Measurements from ENCODE around the gene TTK. TPM values are rescaled to one million over a fixed set of nuclear protein-coding genes. Genes with fewer than 3 reads are reported as not detected.
"Not testable (repeated sequence)": the region's sequence is repeated elsewhere in the genome, so short reads cannot be mapped to it uniquely, and the experiment has no call there.

The TTK gene
- total RNA-seq, 1 experiment from 2014 or later = 43.2 TPM

DNA sequence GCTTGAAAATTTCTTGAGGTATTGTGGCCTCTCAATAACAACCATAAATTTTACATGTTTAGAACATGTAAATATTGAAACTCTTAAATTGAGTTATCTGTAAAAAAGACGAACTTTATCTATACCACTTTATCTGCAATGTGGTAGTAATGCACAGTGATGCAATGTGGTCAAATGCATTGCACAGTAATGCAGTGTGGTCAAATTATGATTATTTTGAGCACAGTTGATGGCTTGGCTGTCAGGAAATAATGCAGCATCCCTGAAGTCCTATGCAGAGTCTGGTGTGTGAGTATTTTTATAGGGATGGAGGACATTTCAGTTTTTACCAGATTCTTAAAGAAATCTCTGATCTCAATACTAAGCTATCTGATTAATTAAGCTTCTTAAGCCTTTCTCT lies 5.1 kb downstream of the TTK start:
- DNase-seq = no peak
- H3K36me3 ChIP-seq = peaks cover 78% of the 10 kb centered on the region
- no peaks in the 10 kb centered on the region for H3K27me3 ChIP-seq
- no peak overlapping the region for H3K4me3 ChIP-seq
- no peaks in the 10 kb centered on the region for H3K9me3 ChIP-seq

DNA sequence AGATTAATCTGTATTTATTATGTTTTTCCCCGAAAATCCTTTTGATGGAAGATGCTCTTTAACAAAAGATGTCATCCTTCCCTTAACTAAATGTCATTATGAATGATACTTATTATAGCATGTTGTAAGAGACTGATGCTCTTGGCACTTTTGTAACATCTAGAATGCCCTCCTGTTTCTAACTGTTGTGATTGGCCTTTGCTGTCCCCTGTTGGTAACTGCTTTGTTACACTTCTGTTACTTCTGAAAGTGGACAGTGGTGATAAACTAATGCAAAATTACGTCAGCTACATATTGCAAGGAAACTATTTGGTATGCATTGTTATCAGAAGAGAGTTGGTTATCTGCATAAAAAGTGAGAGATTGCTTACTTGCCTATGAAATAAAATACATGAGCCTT lies 5.8 kb downstream of the TTK start:
- no peak overlapping the region for H3K4me3 ChIP-seq
- DNase-seq = no peak
- H3K9me3 ChIP-seq = no peaks in the 10 kb centered on the region
- H3K27me3 ChIP-seq = no peaks in the 10 kb centered on the region
- peaks cover 85% of the 10 kb centered on the region for H3K36me3 ChIP-seq

DNA sequence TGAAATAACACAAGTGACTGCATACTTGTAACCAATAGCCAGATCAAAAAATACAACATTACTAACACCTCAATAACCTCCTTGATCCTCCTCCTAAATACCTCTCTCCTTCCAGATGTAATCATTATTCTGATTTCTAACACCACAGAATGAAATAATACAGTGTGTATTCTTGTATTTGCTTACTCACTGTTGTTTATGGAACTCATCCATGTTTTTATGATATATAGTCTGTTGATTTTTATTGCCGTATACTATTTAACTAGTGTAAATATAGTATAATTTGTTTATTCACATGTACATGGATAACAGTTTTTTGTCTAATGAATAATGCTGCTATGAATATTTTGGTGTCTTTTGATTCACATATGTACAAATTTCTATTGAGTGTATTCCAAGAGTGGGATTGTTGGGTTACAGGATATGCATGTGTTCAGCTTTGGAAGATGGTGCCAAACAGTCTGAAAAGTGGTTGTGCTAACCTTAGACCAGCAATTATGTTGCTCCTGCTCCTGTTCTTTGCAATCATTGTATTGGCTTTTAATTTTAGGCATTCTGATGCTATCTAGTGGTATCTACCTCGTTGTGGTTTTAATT lies 11.5 kb downstream of the TTK start:
- Histone ChIP-seq H3K27me3 (no peaks in the 10 kb centered on the region), H3K9me3 (no peaks in the 10 kb centered on the region), H3K4me3 (no peak overlapping the region), H3K36me3 (peaks cover 55% of the 10 kb centered on the region)
- DNase-seq = no peak

DNA sequence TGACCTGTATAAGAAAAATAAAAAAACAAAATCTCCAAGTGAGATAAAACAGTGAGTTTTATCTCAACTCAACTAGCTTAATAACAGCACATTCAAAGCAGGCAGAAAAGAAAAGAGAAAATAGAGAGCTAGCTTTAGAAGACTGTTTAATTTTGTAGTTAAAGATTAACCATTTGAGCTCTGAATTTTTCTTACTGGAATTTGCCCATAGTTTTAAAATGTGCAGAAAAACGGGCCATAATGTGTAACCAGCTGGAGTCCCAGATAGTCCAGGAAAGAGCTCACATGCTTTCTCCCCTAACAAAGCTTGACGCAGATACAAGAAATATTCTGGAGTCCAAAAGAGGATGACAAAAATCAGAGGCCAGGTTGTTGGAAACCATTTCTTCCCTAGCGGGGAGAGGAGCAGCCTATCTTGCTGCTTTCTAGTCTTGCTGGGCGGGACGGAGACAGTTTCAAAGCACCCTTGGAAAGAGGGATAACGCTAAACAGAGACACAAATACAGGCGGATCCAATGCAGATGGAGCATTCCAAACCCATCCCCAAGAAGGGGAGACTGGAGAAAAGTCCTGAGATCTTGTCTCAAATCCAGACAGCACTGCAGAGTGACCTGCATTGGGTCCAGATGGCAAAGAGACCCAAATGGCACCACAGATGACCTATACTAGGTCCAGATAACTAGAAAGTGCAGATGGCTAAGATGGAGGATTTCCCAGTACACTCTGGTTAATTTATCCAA lies 16.1 kb downstream of the TTK start:
- Histone ChIP-seq H3K36me3 (peaks cover 40% of the 10 kb centered on the region), H3K27me3 (no peaks in the 10 kb centered on the region), H3K9me3 (no peaks in the 10 kb centered on the region), H3K4me3 (no peak overlapping the region)
- DNase-seq = no peak

DNA sequence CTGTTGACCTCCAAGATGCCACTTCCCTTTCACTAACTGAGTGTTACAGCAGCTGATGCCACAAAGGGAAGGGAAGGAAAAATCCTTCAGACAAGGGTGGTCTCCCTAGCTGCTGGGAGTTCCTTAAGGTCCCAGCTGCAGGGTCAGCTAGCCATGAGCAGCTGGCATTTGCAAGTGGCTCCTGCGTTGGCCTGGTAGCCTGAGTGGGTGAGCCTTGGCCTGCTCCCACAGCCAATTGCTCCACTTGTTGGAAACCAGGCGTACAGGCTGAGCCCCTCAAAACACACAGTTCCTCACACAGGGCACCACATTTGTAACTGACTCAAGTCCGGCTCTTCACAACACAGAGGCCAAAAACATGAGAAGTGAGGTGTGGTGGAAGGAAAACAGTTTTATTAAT lies 16.7 kb downstream of the TTK start:
- Histone ChIP-seq H3K36me3 (peaks cover 44% of the 10 kb centered on the region), H3K4me3 (no peak overlapping the region), H3K27me3 (no peaks in the 10 kb centered on the region), H3K9me3 (no peaks in the 10 kb centered on the region)
- DNase-seq = no peak

DNA sequence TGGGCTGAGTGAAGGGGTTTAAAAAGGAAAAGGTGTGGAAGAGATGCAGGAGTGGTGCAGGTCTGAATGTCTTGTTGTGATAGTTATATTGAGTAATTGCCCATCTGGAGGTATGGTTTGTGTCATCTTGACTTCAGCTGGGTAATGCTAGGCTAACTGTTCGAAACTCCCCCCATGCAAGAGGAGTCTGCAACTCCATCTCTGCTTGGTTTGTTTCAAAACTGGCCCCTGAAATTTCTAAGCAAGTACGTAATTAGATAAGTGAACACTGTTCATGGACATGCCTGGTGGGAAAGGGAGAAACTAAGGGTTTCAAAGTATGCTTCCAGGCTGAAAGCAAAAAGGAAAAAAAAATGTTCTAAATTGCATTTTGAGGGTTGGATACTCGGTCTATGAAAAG lies 17.1 kb downstream of the TTK start:
- Histone ChIP-seq H3K36me3 (peaks cover 45% of the 10 kb centered on the region), H3K9me3 (no peaks in the 10 kb centered on the region), H3K27me3 (no peaks in the 10 kb centered on the region), H3K4me3 (no peak overlapping the region)
- no peak for DNase-seq

DNA sequence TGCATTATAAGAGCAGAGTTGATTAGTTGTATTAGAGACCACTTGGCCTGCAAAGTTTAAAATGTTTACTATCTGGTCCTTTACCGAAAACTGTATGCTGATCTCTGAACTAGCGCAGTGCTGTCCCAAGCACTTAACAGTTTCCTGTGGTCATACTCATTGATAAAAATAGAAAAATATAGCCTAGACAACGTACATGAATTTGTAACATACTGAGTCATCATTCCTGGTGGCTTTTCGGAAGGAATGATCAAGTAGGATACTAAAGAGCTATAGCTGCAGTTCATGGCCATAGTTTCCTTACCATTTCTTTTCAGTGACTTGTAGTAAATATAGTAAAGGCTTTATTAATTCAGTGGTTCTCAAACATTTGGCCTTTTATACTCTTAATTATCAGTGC lies 18.4 kb downstream of the TTK start:
- Histone ChIP-seq H3K36me3 (peaks cover 47% of the 10 kb centered on the region), H3K9me3 (no peaks in the 10 kb centered on the region), H3K4me3 (no peak overlapping the region), H3K27me3 (no peaks in the 10 kb centered on the region)
- DNase-seq = no peak

DNA sequence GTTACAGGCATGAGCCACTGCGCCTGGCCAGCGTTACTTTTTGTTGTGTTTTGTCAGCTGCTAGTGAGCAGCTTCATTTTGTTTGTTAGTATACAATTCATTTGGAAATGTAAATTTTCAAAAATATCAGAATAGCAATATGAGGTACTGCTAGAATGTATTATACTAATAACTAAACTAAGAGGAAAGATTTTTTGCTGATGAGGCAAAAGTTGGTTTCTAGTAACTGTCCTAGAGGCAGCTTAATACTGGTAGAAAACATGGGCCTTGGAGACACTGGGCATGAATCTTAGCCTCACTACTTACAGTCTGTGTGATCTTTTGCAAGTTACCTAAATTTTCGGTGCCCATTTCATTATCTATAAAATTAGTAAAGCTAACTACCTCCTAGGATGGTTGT lies 24.1 kb downstream of the TTK start:
- Histone ChIP-seq H3K27me3 (no peaks in the 10 kb centered on the region), H3K9me3 (no peaks in the 10 kb centered on the region), H3K36me3 (peaks cover 79% of the 10 kb centered on the region), H3K4me3 (no peak overlapping the region)
- no peak for DNase-seq

DNA sequence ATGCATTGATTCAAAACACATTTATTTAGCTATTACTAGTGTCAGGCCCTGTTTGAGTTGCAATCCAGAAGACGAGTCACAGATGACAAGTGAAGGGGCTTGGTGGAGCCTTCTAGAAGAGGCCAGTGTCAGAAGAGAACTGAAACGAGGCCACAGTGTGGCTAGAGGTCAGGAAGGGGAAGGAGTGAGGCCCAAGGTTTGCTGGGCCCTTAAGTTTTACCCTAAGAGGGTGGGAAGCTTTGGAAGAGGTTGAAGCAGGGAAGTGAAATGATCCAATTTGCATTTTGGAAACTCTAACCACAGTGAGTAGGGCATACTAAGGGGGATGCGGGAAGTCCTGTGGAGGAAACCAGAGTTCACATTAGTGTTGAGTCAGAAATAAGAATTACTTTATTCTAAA lies 25.0 kb downstream of the TTK start:
- no peak for DNase-seq
- H3K36me3 ChIP-seq = peaks cover 79% of the 10 kb centered on the region
- no peak overlapping the region for H3K4me3 ChIP-seq
- H3K27me3 ChIP-seq = no peaks in the 10 kb centered on the region
- H3K9me3 ChIP-seq = no peaks in the 10 kb centered on the region

DNA sequence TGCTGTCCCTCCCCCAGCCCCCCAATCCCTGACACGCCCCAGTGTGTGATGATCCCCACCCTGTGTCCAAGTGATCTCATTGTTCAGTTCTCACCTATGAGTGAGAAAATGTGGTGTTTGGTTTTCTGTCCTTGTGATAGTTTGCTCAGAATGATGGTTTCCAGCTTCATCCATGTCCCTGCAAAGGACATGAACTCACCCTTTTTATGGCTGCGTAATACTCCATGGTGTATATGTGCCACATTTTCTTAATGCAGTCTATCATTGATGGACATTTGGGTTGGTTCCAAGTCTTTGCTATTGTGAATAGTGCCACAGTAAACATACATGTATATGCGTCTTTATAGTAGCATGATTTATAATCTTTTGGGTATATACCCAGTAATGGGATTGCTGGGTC lies 43.8 kb downstream of the TTK start:
- not testable (repeated sequence) for H3K9me3 ChIP-seq, H3K4me3 ChIP-seq, DNase-seq, H3K27me3 ChIP-seq
- H3K36me3 ChIP-seq = peaks cover 24% of the 10 kb centered on the region

DNA sequence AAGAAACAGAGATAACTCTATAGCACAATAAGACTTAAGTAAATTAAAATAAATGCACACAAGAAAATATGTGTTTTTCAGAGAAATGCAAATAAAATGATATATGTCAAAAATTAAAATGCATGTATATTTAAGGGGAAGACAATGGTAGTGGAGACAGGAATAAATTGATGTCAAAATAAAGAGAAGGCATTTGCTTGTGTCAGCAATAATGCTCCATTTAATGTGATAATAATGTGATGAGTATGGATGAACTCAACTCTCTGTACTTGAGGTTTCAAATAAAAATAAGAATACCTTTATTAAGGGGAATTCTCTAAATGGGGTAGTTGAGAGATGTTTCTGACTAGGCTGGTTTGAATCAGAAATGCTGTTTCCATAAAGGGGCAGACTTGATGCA lies 56.3 kb downstream of the TTK start:
- Histone ChIP-seq H3K9me3 (no peaks in the 10 kb centered on the region), H3K36me3 (no peaks in the 10 kb centered on the region; the same call in 1 of the 2 replicates), H3K27me3 (no peaks in the 10 kb centered on the region), H3K4me3 (no peak overlapping the region)
- no peak for DNase-seq

DNA sequence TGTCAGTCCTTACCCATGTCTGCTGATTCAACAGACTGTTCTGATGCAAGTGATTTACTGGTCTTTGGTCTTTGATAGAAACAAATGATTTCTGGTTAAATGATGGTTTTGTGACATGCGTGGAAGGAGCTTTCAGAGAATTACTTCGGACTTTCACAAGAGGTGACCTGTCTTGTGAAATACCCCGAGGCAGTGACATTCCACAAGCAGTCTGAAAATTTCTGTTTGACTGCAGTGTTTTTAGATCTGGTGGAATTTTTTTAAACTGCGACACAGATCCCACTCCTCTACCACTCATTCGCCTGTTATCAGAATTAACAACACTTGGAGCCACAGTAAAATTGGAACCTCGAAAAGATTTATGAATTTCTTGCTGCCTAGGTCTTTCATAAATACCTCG lies 63.7 kb downstream of the TTK start:
- not testable (repeated sequence) for H3K4me3 ChIP-seq, H3K36me3 ChIP-seq, DNase-seq, H3K27me3 ChIP-seq, H3K9me3 ChIP-seq

DNA sequence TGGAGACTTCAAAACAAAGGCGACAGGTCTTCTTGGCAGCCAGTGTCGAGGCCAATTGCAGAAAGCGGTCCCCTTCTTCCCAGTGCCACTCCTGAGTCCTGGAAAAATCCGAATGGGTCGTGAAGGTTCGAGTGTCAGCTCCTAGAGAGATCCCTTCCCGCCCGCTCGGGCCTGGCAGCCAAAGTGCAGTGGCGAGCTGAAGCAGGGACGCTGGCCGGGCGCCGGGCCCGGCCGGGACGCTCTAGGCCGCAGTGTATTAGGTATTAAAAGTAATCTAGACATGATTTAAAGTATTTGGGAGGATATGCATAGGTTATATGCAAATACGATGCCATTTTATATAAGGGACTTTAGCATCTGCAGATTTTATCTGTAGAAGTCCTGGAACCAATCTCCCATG lies 66.0 kb downstream of the TTK start:
- DNase-seq = not testable (repeated sequence)

DNA sequence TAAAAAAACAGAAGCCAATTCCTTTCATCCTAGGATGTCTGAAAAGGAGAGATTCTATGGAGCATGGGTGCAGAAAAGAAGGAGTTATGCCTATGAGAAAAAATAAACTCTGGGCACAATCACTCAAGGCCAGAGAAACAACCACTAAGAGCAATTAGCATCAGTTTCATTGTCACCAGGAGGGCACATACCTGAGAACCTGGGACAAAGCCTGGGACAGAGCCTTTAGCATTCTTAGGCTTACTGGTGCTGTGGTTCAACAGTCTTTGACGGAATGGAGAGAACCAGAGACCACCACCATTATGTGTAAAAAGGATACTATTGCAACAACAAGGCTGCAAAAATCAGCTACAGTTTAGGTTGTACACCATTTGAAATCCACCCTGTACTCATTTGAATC lies 72.6 kb downstream of the TTK start:
- Histone ChIP-seq H3K4me3 (no peak overlapping the region), H3K9me3 (no peaks in the 10 kb centered on the region), H3K27me3 (no peaks in the 10 kb centered on the region; the same call in 1 of the 2 replicates), H3K36me3 (no peaks in the 10 kb centered on the region)
- DNase-seq = no peak

More for the DNA sequence above, 66.0 kb downstream of the TTK start:
- H3K36me3 ChIP-seq, H3K9me3 ChIP-seq, H3K27me3 ChIP-seq, H3K4me3 ChIP-seq: not testable (repeated sequence)

DNA sequence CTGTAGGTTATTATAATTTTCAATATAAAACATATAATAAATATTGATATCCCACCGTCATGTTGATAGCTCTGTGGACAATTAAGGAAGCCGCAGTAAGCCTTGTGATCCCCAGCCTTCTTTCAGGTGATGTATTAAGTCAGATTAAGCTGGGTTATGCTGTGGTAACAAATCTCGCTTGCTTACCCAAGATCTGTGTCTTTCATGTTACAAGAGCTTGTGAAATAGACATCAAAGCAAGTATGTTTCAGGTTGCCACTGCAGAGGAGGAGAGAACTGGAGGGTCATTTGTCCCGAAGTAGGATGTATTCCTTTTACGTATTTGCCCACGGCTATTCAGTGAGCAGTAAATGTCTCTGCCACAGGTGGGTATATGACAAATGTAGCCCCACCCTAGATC lies 84.2 kb downstream of the TTK start:
- no peak for DNase-seq
- peaks cover 6% of the 10 kb centered on the region for H3K27me3 ChIP-seq
- no peak overlapping the region for H3K4me3 ChIP-seq
- H3K36me3 ChIP-seq = no peaks in the 10 kb centered on the region
- H3K9me3 ChIP-seq = no peaks in the 10 kb centered on the region

DNA sequence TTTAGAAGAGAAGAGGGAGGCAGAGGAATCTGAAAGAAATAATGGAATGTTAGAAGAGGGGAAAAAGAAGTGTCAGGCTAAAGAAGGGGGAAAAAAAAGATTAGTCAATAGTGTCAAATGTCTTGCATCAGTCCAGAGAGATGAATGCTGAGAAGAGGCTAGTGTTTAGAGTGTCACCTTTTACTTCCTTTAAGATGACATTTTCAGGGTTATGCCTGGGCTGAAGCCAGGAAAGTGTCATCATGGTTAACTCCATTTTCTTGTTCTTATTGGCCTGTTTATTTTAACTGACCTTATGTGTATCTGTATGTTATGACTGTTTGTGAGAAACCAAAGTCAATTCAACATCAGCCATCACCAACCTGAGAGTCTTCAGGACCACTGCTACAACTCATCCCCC lies 87.1 kb downstream of the TTK start:
- no peak overlapping the region for H3K4me3 ChIP-seq
- H3K27me3 ChIP-seq = peaks cover 6% of the 10 kb centered on the region

More for the DNA sequence above, 87.1 kb downstream of the TTK start:
- Histone ChIP-seq H3K36me3 (no peaks in the 10 kb centered on the region), H3K9me3 (no peaks in the 10 kb centered on the region)
- DNase-seq = no peak

Data from MG63 (cell line).